HG03064 (cell line): ENCODE results near the gene WBP1L.
"Not testable (repeated sequence)": the region's sequence is repeated elsewhere in the genome, so short reads cannot be mapped to it uniquely, and the experiment has no call there.

ENCODE experiments used
- ATAC-seq: cut with Tn5 transposase; IDR thresholded peaks from one replicate; pipeline ENCODE4 v1.9.1; 2021; ENCODE audit warnings: low read depth; ENCODE audit not compliant: unreplicated experiment

The WBP1L gene

DNA sequence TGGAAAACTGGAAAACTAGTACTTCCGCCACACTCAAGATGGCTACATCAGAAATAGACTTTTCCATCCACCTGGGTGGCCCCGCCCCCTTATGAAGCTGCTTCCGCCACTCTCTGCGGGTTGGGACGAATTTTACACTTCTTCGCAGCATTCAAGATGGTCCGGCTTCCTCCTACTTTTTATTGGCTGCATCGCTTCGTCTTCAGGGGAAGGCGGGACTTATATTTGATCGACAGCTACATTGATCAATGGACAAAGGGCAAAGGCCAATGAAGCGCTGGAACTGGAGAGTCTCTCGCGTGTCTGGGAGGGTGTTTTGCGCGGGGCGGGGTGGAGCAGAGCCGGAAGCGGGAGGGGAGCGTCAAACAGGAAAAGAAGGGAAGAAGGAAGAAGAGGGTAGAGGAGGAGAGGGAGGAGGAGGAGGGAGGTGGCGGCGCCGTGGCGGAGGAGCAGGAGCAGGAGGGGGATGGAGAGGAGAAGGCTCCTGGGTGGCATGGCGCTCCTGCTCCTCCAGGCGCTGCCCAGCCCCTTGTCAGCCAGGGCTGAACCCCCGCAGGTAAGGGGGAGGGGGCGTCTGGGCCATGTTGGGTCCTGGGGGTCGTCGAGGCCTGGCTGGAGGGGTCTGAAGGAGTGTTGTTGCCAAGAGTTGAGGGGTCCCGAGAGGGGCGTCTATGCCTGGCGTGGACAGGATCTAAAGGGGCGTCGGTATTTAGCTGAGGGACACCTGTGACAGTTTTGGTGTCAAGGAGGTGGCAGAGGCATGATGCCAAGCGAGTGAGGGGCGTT is at the start of gene WBP1L:
WBP1L (plus strand) TSS at position 361 of the 786 bp plus-strand sequence; CDS start at position 467, 106 bp downstream.
- peak; percentile 93 for ATAC-seq

DNA sequence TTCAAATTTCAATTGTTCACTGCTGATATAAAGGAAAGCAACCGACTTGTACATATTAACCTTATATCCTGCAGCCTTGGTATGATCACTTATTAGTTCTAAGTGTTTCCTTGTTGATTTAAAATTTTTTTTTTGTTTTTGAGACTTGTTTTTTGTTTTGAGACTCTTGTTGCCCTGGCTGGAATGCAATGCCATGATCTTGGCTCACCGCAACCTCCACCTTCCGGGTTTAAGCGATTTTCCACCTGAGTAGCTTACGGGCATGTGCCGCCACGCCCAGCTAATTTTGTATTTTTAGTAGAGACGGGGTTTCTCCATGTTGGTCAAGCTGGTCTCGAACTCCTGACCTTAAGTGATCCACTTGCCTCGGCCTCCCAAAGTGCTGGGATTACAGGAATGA is 48.3 kb upstream of the WBP1L start:
- ATAC-seq, result not testable (repeated sequence)

DNA sequence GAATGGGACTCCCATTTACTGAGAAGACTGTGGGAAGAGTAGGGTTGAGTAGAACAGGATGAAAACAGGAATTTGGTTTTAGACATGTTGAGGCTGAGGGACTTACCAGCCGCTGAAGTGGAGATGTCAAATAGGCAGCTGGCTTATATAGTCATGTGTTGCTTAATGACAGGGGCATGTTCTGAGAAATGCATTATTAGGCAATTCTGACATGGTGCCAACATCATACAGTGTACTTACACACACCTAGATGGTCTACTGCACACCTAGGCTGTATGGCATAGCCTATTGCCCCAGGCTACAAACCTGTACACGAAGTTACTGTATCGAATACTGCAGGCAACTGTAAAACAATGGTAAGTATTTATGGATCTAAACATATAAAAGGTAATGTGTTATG is 47.0 kb upstream of the WBP1L start:
- ATAC-seq, result no peak

DNA sequence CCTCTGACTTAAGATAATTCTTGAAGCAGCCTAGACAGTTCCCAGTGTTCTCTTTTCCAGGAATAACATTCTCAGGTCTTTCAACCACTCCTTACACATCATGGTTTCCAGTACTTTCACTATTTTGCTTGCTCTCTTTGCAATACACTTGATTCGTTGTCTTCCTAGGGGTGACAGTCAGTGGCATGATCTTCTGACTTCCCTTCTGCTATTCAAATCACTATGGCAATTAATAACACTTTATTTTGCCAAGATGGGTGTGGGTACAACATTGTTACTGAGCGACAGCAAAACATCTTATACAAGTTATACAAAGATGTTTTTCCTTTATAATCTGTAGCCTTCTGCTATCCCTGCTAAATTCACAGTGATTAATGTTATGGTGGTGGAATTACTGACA is 44.9 kb upstream of the WBP1L start:
- ATAC-seq, result no peak

DNA sequence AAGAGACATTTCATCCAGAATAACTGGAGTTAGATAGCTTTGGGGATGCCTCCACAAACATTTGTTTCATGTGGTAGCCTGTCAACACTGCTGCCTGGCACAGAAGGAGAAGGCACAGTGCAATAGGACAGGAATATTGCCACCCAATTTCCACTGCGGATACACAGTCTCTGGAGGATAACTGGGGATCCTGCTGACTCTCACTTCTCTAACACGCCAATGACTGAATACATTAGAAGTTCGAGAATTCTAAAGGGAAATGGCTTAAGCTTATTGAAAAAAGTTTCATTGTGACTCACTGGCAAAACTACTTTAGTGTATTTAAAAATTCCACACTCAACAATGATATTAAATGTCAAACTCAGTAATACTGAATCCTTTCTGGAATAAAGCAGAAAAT is 42.5 kb upstream of the WBP1L start:
- no peak for ATAC-seq

GRCh38 chr10:102701796-102702195 is 42.0 kb upstream of the WBP1L start:
- no peak for ATAC-seq

GRCh38 chr10:102702742-102703141 is 41.0 kb upstream of the WBP1L start:
- no peak for ATAC-seq

DNA sequence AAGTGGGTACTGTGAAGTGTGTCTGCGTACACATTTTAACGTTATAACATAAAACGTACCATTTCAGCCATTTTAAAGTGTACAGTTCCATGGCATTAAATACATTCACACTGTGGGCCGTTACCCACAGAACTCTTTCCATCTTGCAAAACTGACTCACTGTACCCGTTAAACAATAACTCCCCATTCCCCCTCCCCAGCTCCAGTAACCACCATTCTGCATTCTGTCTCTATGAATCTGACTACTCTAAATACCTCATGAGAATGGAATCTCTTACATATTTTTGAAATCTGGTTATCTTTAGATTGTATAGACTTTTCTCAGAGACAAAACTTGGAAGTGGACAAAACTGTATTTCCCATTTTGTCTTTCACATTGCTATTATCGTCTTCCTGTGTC is 38.8 kb upstream of the WBP1L start:
- ATAC-seq, result no peak

DNA sequence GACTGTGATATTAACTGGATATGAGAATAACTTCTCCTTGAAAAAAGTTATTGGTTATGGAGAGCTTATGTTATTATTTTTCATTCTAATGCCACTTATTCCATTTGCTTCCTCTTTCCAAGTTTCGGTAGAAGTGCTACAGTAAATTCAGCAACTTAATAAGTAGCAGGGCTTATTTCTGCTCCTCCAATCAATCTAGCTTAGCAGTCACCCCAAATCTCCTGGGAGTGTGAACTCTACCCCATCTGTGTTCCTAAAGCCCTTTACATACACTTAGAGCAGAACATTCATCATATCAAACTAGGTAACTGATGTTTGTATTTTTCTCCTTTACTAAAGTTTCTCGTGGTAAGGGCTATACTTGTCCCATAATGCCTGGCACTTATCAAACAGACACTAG is 38.2 kb upstream of the WBP1L start:
- no peak for ATAC-seq

DNA sequence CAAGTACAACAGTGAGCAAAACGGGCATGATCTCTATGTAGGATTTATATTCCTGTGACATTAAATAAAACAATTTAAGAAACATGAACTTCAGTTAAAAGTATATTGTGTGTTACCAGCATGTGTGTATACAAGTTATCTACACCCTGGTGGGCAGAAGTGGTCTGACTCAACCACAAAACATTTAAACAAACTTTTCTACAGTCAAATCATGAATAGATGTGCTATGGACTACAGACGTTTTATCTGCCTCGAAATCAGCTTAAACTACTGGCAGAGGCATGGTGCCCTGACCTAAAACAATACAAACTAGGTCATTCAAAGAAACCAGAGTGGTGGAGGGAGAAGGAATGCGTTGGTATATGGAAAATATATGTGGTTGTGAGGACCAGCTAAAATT is 33.1 kb upstream of the WBP1L start:
- no peak for ATAC-seq

GRCh38 chr10:102712089-102712488 is 31.7 kb upstream of the WBP1L start:
- no peak for ATAC-seq

- ATAC-seq, result no peak
These were observed 30.8 kb upstream of the WBP1L start for GRCh38 chr10:102712843-102713538.

DNA sequence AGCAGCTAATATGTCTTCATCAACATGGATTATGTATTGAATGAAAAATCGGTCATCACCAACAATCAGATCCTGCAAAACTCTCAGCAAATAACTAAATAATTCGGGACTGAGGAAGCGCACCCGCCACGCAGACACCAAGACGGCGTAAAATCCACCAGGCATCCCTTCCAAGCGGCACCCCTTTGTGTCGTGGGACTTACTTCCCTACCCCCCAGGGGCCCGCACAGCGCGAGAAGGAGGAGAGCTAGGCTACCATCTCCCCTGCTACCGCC is 30.3 kb upstream of the WBP1L start:
- peak; percentile 27 for ATAC-seq

GRCh38 chr10:102713814-102714620 is 29.7 kb upstream of the WBP1L start, which contains the start of gene ARL3:
Gene ARL3 (minus strand): TSS chr10:102714397. CDS start chr10:102714275, 122 bp downstream.
- peak; percentile 83 for ATAC-seq

DNA sequence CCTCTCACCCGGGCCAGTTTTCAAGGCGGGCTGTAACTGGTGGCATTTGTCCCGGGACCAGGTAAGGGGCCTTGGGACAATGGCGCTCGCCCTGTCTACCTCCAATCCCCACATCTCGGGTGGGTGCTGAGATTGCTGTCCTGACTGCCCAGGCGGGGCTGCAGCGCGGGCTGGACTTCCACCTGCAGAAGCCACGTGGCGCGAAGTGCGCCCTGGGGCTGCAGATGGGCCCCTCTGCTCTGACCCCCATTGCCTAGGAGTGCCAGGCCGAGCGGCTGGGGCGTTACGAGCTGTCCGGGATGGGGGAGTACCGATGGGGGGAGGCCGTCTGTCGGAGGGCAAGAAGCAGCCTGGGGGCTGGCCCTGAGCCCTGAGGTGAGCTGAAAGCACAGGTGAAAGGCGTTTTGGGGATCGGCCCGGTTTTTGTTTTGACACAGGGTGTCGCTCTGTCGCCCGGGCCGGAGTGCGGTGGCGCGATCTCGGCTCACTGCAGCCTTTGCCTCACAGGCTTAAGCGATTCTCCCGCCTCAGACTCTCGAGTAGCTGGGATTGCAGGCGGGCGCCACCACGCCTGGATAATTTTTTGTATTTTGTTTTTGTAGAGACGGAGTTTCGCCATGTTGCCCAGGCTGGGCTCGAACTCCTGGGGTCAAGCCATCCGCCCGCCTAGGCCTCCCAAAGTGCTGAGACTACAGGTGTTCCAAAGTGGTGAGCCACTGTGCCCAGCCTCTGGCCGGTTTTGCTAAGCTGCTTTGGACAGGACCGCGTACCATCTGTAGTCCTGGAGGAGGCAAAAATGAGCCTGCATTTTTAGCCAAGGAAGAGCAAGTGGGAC is 28.9 kb upstream of the WBP1L start, which contains the start of gene SFXN2:
SFXN2 (plus strand) TSS at position 16 of the 835 bp plus-strand sequence. CDS start 12,001 bp downstream, outside the sequence.
- ATAC-seq, result peak; percentile 10

GRCh38 chr10:102715880-102716279 is 27.9 kb upstream of the WBP1L start:
- ATAC-seq, result no peak

DNA sequence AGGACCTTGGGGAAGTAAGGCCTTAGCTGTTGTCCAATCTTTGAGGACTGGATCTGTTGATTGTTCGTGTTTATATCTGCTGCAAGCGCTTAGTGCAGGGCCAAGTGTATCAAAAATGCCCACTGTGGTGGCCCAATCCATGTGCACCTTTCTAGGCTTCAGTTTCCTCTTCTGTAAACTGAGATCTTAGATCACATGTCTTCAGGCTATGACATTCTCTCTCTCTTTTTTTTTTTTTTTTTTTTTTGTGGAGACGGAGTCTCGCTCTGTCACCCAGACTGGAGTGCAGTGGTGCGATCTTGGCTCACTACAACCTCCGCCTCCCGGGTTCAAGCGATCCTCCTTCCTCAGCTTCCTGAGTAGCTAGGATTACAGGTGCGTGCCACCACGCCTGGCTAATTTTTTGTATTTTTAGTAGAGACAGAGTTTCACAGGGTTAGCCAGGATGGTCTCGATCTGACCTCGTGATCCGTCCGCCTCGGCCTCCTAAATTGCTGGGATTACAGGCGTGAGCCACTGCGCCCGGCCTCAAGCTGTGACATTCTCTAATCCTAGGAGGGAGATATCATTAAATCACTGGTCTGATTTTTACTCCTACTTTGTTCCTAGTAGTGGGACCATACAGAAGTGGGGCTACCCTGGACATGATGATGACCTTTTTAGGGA is 26.7 kb upstream of the WBP1L start:
- ATAC-seq, result not testable (repeated sequence)

DNA sequence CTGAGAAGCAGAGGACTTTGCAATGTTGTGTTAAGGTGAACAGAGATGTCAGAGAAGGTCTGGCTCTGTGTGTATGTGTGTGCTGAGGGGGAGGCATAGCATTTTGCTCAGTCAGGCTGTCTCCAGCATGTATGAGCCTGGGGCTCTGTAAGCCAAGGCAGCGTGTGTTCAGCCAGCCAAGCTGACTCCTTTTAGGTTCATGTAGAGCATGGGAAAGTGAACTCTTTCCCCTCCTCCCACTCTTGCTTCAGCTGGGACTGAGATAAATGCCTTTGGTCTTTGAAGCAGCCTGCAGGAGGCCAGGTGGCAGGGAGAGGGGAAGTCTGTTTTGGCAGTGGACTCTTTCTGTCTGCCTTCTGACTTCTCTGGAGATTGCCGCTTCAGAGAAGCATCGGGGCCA is 25.5 kb upstream of the WBP1L start:
- ATAC-seq, result no peak

DNA sequence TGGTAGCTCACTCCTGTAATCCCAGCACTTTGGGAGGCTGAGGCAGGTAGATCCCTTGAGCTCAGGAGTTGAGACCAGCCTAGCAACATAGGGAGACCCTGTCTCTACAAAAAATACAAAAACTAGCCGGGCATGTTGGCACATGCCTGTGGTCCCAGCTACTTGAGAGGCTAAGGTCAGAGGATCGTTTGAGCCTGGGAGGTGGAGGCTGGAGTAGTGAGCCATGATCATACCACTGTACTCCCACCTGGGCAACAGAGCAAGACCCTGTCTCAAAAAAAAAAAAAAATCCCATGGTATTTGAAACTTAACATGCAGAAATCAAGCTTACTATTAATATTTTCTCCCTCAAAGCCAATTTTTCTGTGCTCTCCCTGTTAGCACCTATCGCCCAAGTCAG is 23.4 kb upstream of the WBP1L start:
- no peak for ATAC-seq

DNA sequence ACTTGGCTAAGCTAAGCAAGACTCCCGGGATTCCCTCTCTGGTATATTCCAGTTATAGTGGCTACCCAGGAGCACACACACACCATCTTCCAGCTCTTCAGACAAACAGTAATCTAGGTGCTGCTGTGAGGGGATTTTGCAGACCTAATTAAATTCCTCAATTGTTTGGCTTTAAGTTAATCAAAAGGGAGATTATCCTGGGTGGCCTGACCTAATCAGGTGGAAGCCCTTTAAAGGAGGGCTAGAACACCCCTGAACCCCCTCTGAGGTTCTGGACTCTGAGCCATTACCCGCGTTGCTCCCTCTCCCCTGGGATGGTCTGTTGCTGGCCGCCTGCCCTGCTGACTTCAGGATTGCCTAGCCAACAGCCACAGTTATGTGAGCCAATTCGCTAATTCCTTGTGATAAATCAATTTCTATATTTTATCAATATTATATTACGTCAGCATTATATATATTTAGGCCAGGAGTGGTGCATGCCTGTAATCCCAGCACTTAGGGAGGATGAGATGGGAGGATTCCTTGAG is 22.9 kb upstream of the WBP1L start:
- no peak for ATAC-seq
